ENCODE data around the gene PITPNC1. TPM values are rescaled to one million over a fixed set of nuclear protein-coding genes. Genes with fewer than 3 reads are reported as not detected.

Gene PITPNC1
- total RNA-seq, 1 donor from 2014 or later = 5.4 TPM

DNA sequence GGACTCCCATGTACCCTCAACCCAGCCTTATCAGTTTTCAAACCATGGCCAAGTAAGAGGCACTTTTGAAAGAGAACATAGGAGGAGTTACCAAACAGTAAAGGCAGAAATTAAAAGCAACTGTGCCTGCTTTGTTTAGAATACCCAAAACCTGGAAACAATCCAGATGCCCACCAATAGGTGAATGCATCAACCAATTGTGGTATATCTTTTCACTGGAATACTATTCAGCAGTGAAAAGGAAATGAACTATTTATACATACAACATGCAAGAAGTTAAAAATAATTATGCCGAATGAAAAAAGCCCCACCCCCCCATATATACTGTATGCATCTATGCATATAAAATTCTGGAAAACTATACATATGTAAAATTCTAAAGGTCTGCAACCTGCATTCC is 37.0 kb downstream of the PITPNC1 start:
- Mint-ChIP-seq H3K27ac (ENCODE audit: unreplicated experiment) (no peak overlapping the region), H3K9me3 (ENCODE audit: low read depth) (peaks cover 8% of the 10 kb centered on the region), H3K36me3 (ENCODE audit: low read depth) (peaks cover 1% of the 10 kb centered on the region), H3K27me3 (ENCODE audit: low read depth) (no peaks in the 10 kb centered on the region), H3K4me3 (ENCODE audit: unreplicated experiment) (no peak overlapping the region), H3K4me1 (ENCODE audit: low read depth) (no peaks in the 10 kb centered on the region)
- TF ChIP-seq, protein P1, sequence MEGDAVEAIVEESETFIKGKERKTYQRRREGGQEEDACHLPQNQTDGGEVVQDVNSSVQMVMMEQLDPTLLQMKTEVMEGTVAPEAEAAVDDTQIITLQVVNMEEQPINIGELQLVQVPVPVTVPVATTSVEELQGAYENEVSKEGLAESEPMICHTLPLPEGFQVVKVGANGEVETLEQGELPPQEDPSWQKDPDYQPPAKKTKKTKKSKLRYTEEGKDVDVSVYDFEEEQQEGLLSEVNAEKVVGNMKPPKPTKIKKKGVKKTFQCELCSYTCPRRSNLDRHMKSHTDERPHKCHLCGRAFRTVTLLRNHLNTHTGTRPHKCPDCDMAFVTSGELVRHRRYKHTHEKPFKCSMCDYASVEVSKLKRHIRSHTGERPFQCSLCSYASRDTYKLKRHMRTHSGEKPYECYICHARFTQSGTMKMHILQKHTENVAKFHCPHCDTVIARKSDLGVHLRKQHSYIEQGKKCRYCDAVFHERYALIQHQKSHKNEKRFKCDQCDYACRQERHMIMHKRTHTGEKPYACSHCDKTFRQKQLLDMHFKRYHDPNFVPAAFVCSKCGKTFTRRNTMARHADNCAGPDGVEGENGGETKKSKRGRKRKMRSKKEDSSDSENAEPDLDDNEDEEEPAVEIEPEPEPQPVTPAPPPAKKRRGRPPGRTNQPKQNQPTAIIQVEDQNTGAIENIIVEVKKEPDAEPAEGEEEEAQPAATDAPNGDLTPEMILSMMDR (IDR thresholded peaks at IDR 0.05) = no peak
- no peak for DNase-seq (ENCODE audit: low spot score)

DNA sequence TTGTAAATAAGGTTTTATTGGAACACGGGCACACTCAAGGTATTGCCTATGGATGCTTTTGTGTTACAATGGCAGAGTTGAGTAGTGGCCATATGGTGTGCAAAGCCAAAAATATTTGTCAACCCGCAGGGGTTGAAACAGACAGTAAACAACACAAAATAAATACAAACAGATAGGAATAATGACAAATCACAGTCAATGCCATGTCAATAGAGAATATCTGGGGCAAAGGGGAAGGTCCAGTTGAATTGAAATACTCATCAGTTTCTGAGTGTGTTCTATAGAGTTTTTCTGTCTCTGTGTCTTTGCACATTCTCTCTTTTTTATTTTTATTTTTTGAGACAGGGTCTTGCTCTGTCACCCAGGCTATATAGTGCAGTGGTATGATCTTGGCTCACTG is 37.5 kb downstream of the PITPNC1 start:
- no peak for DNase-seq (ENCODE audit: low spot score)
- Mint-ChIP-seq H3K4me1 (ENCODE audit: low read depth) (no peaks in the 10 kb centered on the region), H3K36me3 (ENCODE audit: low read depth) (peaks cover 1% of the 10 kb centered on the region), H3K27me3 (ENCODE audit: low read depth) (no peaks in the 10 kb centered on the region), H3K27ac (ENCODE audit: unreplicated experiment) (no peak overlapping the region), H3K4me3 (ENCODE audit: unreplicated experiment) (no peak overlapping the region), H3K9me3 (ENCODE audit: low read depth) (peaks cover 8% of the 10 kb centered on the region)
- TF ChIP-seq, protein P1 (IDR thresholded peaks at IDR 0.05) = no peak

DNA sequence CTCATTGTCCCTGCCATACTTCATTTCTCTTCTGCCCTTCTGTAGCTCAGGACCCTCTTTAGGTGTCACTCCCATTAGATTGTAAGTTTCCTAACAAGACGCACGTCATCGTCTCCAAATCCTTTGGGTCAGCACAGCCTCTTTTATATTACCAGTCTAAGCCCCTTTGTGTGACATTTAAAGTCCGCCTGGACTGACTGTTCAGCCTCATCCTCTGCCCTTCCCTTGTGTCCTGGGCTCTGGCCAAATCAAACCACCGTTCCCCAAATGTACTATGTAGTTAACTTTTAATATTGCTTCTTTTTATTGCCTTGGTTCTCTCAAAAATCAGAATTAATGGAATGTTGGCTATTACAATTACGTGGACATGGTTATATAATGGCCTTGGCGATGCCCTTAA is 38.2 kb downstream of the PITPNC1 start:
- Mint-ChIP-seq H3K4me3 (ENCODE audit: unreplicated experiment) (no peak overlapping the region), H3K27me3 (ENCODE audit: low read depth) (no peaks in the 10 kb centered on the region), H3K9me3 (ENCODE audit: low read depth) (peaks cover 8% of the 10 kb centered on the region), H3K36me3 (ENCODE audit: low read depth) (peaks cover 1% of the 10 kb centered on the region), H3K4me1 (ENCODE audit: low read depth) (no peaks in the 10 kb centered on the region), H3K27ac (ENCODE audit: unreplicated experiment) (no peak overlapping the region)
- TF ChIP-seq, protein P1 (IDR thresholded peaks at IDR 0.05) = no peak
- no peak for DNase-seq (ENCODE audit: low spot score)

DNA sequence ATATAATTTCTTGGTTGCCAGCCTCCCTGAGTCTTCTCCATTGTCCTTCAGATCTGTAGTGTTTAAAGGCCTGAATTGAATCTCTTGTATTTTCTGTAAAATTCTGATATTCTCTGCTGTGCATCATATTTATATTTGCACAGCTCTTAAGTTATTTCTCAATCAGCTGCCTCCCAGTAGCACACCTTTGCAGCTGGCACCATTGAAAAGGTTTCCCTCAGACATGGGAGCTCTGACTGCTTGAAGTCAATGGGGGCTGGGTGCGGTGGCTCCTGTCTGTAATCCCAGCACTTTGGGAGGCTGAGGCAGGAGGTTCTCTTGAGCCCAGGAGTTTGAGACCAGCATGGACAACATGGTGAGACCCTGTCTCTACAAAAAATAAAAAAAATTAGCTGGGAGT is 40.4 kb downstream of the PITPNC1 start:
- peaks cover 8% of the 10 kb centered on the region for H3K9me3 Mint-ChIP-seq (ENCODE audit: low read depth)
- TF ChIP-seq, protein P1 (IDR thresholded peaks at IDR 0.05) = no peak

DNA sequence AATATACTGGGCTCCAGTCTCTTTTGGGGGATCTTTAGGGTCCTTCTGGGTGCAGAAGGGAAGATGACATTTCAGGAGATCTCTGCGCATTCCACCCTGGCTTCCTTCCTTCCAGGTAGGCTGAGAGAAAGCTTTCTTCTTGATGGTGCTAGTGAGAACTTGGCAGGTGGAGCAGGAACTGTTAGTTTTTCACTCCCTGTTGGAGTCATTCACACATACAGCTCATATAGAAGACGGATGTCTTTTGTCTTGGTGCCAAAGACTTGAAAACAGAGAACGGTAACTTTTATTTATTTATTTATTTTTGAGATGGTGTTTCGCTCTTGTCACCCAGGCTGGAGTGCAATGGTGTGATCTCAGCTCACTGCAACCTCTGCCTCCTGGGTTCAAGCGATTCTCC is 43.9 kb downstream of the PITPNC1 start:
- Mint-ChIP-seq H3K27me3 (ENCODE audit: low read depth) (no peaks in the 10 kb centered on the region), H3K4me3 (ENCODE audit: unreplicated experiment) (no peak overlapping the region), H3K9me3 (ENCODE audit: low read depth) (no peaks in the 10 kb centered on the region), H3K36me3 (ENCODE audit: low read depth) (no peaks in the 10 kb centered on the region), H3K27ac (ENCODE audit: unreplicated experiment) (no peak overlapping the region), H3K4me1 (ENCODE audit: low read depth) (peaks cover 11% of the 10 kb centered on the region)
- no peak for DNase-seq (ENCODE audit: low spot score)
- TF ChIP-seq, protein P1 (IDR thresholded peaks at IDR 0.05) = no peak

More for the DNA sequence above, 40.4 kb downstream of the PITPNC1 start:
- no peak for DNase-seq (ENCODE audit: low spot score)
- peaks cover 1% of the 10 kb centered on the region for H3K36me3 Mint-ChIP-seq (ENCODE audit: low read depth)
- no peaks in the 10 kb centered on the region for H3K27me3 Mint-ChIP-seq (ENCODE audit: low read depth)
- no peak overlapping the region for H3K27ac Mint-ChIP-seq (ENCODE audit: unreplicated experiment)
- H3K4me3 Mint-ChIP-seq (ENCODE audit: unreplicated experiment) = no peak overlapping the region
- H3K4me1 Mint-ChIP-seq (ENCODE audit: low read depth) = peaks cover 8% of the 10 kb centered on the region
